NCI-H2171 (cell line): ENCODE measurements around the gene HAUS3.

Experiments used
- DNase-seq: peaks from one replicate; lab custom pipeline; 2025; lab: John Stamatoyannopoulos, UW

Gene HAUS3

GRCh38 chr4:2263926-2264321 is 22.0 kb upstream of the HAUS3 start:
- no peak for DNase-seq

GRCh38 chr4:2262944-2263250 is 21.0 kb upstream of the HAUS3 start:
- no peak for DNase-seq

GRCh38 chr4:2262145-2262943 is 20.4 kb upstream of the HAUS3 start:
- peak; percentile 93 for DNase-seq

- DNase-seq: no peak
Measured at GRCh38 chr4:2261853-2262144, 19.9 kb upstream of the HAUS3 start, which contains the start of gene MXD4. Gene MXD4 (minus strand): TSS chr4:2262109. CDS start chr4:2261980, 129 bp downstream.

GRCh38 chr4:2261110-2261852 is 19.4 kb upstream of the HAUS3 start:
- DNase-seq: no peak

- DNase-seq: no peak
Measured at GRCh38 chr4:2260344-2261109, 18.6 kb upstream of the HAUS3 start.

GRCh38 chr4:2259541-2260343 is 17.8 kb upstream of the HAUS3 start:
- no peak for DNase-seq

- DNase-seq: no peak
Measured at GRCh38 chr4:2259036-2259540, 17.2 kb upstream of the HAUS3 start.

- DNase-seq: no peak
Measured at GRCh38 chr4:2258091-2259035, 16.4 kb upstream of the HAUS3 start.

GRCh38 chr4:2257361-2258081 is 15.6 kb upstream of the HAUS3 start:
- no peak for DNase-seq

GRCh38 chr4:2256781-2257191 is 14.9 kb upstream of the HAUS3 start:
- DNase-seq: no peak

- no peak for DNase-seq
Measured at GRCh38 chr4:2256156-2256731, 14.3 kb upstream of the HAUS3 start.

GRCh38 chr4:2255501-2256155 is 13.7 kb upstream of the HAUS3 start:
- DNase-seq: no peak

GRCh38 chr4:2254665-2255500 is 13.0 kb upstream of the HAUS3 start:
- no peak for DNase-seq

GRCh38 chr4:2253160-2254084 is 11.5 kb upstream of the HAUS3 start:
- no peak for DNase-seq

- DNase-seq: no peak
Measured at GRCh38 chr4:2252530-2253091, 10.7 kb upstream of the HAUS3 start.
